Gastroesophageal sphincter (tissue), 4 donors: ENCODE measurements around the gene CLEC4F. TPM values are rescaled to one million over a fixed set of nuclear protein-coding genes. Genes with fewer than 3 reads are reported as not detected.

ENCODE experiments used
- ATAC-seq: fragments of 150-250 bp; one replicate; pipeline ENCODE4 v1.9.1; 2016; ENCODE audit warnings: mild to moderate bottlenecking, moderate library complexity
- H3K27ac ChIP-seq, 4 donors: fragments of 200-600 bp; sonication (generic) in 3 of 4; 1 replicate in 3 of 4; 2 replicates in 1 of 4; pipeline ENCODE4 v1.5.1; 2016 to 2019
- H3K27me3 ChIP-seq: fragments of 200-600 bp; sonication (generic); one replicate; pipeline ENCODE4 v1.5.1; 2019
- H3K36me3 ChIP-seq, 2 donors: fragments of 200-600 bp; sonication (generic); one replicate each; pipeline ENCODE4 v1.5.1; 2019; ENCODE audit warnings: control low read depth in 1 of 2
- H3K4me1 ChIP-seq, 3 donors: fragments of 200-600 bp; sonication (generic); 1 replicate in 2 of 3; 2 replicates in 1 of 3; pipeline ENCODE4 v1.5.1; 2016 to 2019; ENCODE audit warnings: control low read depth in 2 of 3
- H3K4me3 ChIP-seq, 2 donors: fragments of 200-600 bp; sonication (generic); one replicate each; pipeline ENCODE4 v1.5.1; 2019; ENCODE audit warnings: mild to moderate bottlenecking in 1 of 2, moderate library complexity in 1 of 2
- H3K9me3 ChIP-seq, 3 donors: fragments of 200-600 bp; sonication (generic); one replicate each; pipeline ENCODE4 v1.5.1; 2017 to 2019; ENCODE audit warnings: control low read depth in 2 of 3
- CTCF ChIP-seq, 4 experiments: fragments of 200-600 bp in 2 of 4; fragments of 450-650 bp in 2 of 4; sonication (generic) in 1 of 4; IDR thresholded peaks; one replicate each; pipeline ENCODE4 v1.5.1; 2017 to 2019; ENCODE audit warnings: antibody characterized with exemption in 4 of 4, mild to moderate bottlenecking in 2 of 4, moderate library complexity in 2 of 4
- EP300 ChIP-seq: sonication (generic); formaldehyde crosslinking; IDR thresholded peaks from one replicate; pipeline ENCODE4 v1.6.1; 2017; ENCODE audit warnings: antibody characterized with exemption, mild to moderate bottlenecking
- POLR2A ChIP-seq, 2 donors: fragments of 450-650 bp; IDR thresholded peaks; one replicate each; pipeline ENCODE4 v1.6.1; 2017; ENCODE audit warnings: antibody characterized with exemption in 2 of 2, mild to moderate bottlenecking in 2 of 2, moderate library complexity in 1 of 2
- POLR2AphosphoS5 ChIP-seq: sonication (generic); formaldehyde crosslinking; IDR thresholded peaks from one replicate; pipeline ENCODE4 v1.6.1; 2017; ENCODE audit warnings: antibody characterized with exemption
- WGBS, 2 donors: methylation state at CpG; one replicate each; pipeline ENCODE4 v1.1.5; 2018; ENCODE audit warnings: low coverage in 1 of 2; 5-methylcytosine and 5-hydroxymethylcytosine counted together
- total RNA-seq, 4 donors: library from RNA; depleted of rRNA; stranded (reverse); fragments of >200 nt; gene quantifications; one replicate each; pipeline ENCODE4 v1.1.0, GENCODE V29; 2016

The CLEC4F gene
- total RNA-seq, 4 donors from 2014 or later, result 1.1 TPM; not detected in 2

GRCh38 chr2:70789304-70790135 is 30.9 kb downstream of the CLEC4F start:
- H3K27me3 ChIP-seq, result peaks cover 87% of the 10 kb centered on the region
- H3K36me3 ChIP-seq, result no peaks in the 10 kb centered on the region
- H3K9me3 ChIP-seq, result no peaks in the 10 kb centered on the region
- peaks cover 0 to 15% (median 11%) of the 10 kb centered on the region in 3 donors for H3K4me1 ChIP-seq
- H3K27ac ChIP-seq, result no peak overlapping the region
- TF ChIP-seq POLR2A (IDR thresholded peaks at IDR 0.05) (no peak), EP300 (no peak), CTCF (IDR thresholded peaks at IDR 0.05) (peak in 3 of 4 experiments; percentile 23 to 58 (median 29)), POLR2AphosphoS5 (no peak)
- 5 to 6% methylated on average over 16 to 21 of the region's 33 CpGs for WGBS, 2 donors
- ATAC-seq, result peak; percentile 48
- peak overlapping the region in 1 of 2 donors; percentile 39 for H3K4me3 ChIP-seq

GRCh38 chr2:70785137-70785911 is 35.1 kb downstream of the CLEC4F start:
- Histone ChIP-seq H3K36me3 (no peaks in the 10 kb centered on the region), H3K9me3 (no peaks in the 10 kb centered on the region), H3K4me1 (peaks cover 0 to 10% (median 10%) of the 10 kb centered on the region in 3 donors), H3K4me3 (no peak overlapping the region), H3K27ac (no peak overlapping the region), H3K27me3 (peaks cover 69% of the 10 kb centered on the region)
- 18 to 39% methylated on average over 3 to 7 of the region's 7 CpGs for WGBS, 2 donors
- ATAC-seq, result no peak
- peak in 1 of 4 experiments; percentile 19 for TF ChIP-seq CTCF (IDR thresholded peaks at IDR 0.05)
- no peak for TF ChIP-seq POLR2AphosphoS5

- Histone ChIP-seq H3K4me1 (peaks cover 0 to under 1% (median 0%) of the 10 kb centered on the region in 3 donors), H3K27ac (no peak overlapping the region), H3K36me3 (no peaks in the 10 kb centered on the region), H3K27me3 (peaks cover 64% of the 10 kb centered on the region), H3K4me3 (no peak overlapping the region), H3K9me3 (no peaks in the 10 kb centered on the region)
- TF ChIP-seq POLR2A (IDR thresholded peaks at IDR 0.05), result no peak
- no peak for TF ChIP-seq CTCF (IDR thresholded peaks at IDR 0.05)
- TF ChIP-seq EP300, result no peak
- no peak for TF ChIP-seq POLR2AphosphoS5
- no peak for ATAC-seq
- WGBS, 2 donors, result 80 to 100% methylated on average over 1 to 2 of the region's 2 CpGs
Observed at GRCh38 chr2:70784320-70784719, 36.1 kb downstream of the CLEC4F start.

- no peaks in the 10 kb centered on the region for H3K4me1 ChIP-seq
- H3K4me3 ChIP-seq, result no peak overlapping the region
- H3K27ac ChIP-seq, result no peak overlapping the region
- TF ChIP-seq CTCF (IDR thresholded peaks at IDR 0.05) (no peak), EP300 (no peak), POLR2A (IDR thresholded peaks at IDR 0.05) (no peak), POLR2AphosphoS5 (no peak)
- H3K27me3 ChIP-seq, result peaks cover 52% of the 10 kb centered on the region
- no peaks in the 10 kb centered on the region for H3K36me3 ChIP-seq
- 47 to 75% methylated on average over 5 to 7 of the region's 8 CpGs for WGBS, 2 donors
- H3K9me3 ChIP-seq, result no peaks in the 10 kb centered on the region
- ATAC-seq, result no peak
Observed at GRCh38 chr2:70779911-70780545, 40.4 kb downstream of the CLEC4F start.
